ENCODE results near the gene BACE1.
A peak's percentile ranks its signal among the peaks of the same experiment; 100 is the strongest.
"Not testable (repeated sequence)": the region's sequence is repeated elsewhere in the genome, so short reads cannot be mapped to it uniquely, and the experiment has no call there.

The BACE1 gene

GRCh38 chr11:117335399-117335798 lies 19.3 kb upstream of the BACE1 start:
- no peak for TF ChIP-seq CTCF (IDR thresholded peaks at IDR 0.05; ENCODE audit: extremely low read depth, insufficient read depth, missing control alignments)

GRCh38 chr11:117334896-117335295 lies 18.8 kb upstream of the BACE1 start:
- in situ Hi-C loops (cut with MboI; ENCODE audit: low pct_unique_long_range_greater_than_20kb, low sequenced_read_pairs, unreplicated experiment): no loop called here
- DNase-seq (ENCODE audit: low spot score): no peak
- TF ChIP-seq CTCF (IDR thresholded peaks at IDR 0.05; ENCODE audit: extremely low read depth, insufficient read depth, missing control alignments): no peak

More at GRCh38 chr11:117335399-117335798, 19.3 kb upstream of the BACE1 start:
- in situ Hi-C loops (cut with MboI; ENCODE audit: low pct_unique_long_range_greater_than_20kb, low sequenced_read_pairs, unreplicated experiment): no loop called here
- DNase-seq (ENCODE audit: low spot score): no peak

- no peak for TF ChIP-seq CTCF (IDR thresholded peaks at IDR 0.05; ENCODE audit: extremely low read depth, insufficient read depth, missing control alignments)
- no peak for DNase-seq (ENCODE audit: low spot score)
- in situ Hi-C loops (cut with MboI; ENCODE audit: low pct_unique_long_range_greater_than_20kb, low sequenced_read_pairs, unreplicated experiment): no loop called here
These were observed 17.9 kb upstream of the BACE1 start for GRCh38 chr11:117333917-117334316.

- in situ Hi-C loops (cut with MboI; ENCODE audit: low pct_unique_long_range_greater_than_20kb, low sequenced_read_pairs, unreplicated experiment): no loop called here
- DNase-seq (ENCODE audit: low spot score): no peak
These were observed 16.8 kb upstream of the BACE1 start for GRCh38 chr11:117332843-117333242.

GRCh38 chr11:117328375-117329010 lies 12.4 kb upstream of the BACE1 start:
- no peak for TF ChIP-seq CTCF (IDR thresholded peaks at IDR 0.05; ENCODE audit: extremely low read depth, insufficient read depth, missing control alignments)
- in situ Hi-C loops (cut with MboI; ENCODE audit: low pct_unique_long_range_greater_than_20kb, low sequenced_read_pairs, unreplicated experiment): no loop called here
- DNase-seq (ENCODE audit: low spot score): peak; percentile 42

More at GRCh38 chr11:117332843-117333242, 16.8 kb upstream of the BACE1 start:
- no peak for TF ChIP-seq CTCF (IDR thresholded peaks at IDR 0.05; ENCODE audit: extremely low read depth, insufficient read depth, missing control alignments)

- in situ Hi-C loops (cut with MboI; ENCODE audit: low pct_unique_long_range_greater_than_20kb, low sequenced_read_pairs, unreplicated experiment): no loop called here
- TF ChIP-seq CTCF (IDR thresholded peaks at IDR 0.05; ENCODE audit: extremely low read depth, insufficient read depth, missing control alignments): no peak
- peak; percentile 98 for DNase-seq (ENCODE audit: low spot score)
These were observed 11.7 kb upstream of the BACE1 start, which contains the start of gene CEP164 for GRCh38 chr11:117327567-117328374. TSS of gene CEP164 (plus strand) at chr11:117327854. CDS start at chr11:117338587, 10,733 bp downstream.

GRCh38 chr11:117327255-117327566 lies 11.2 kb upstream of the BACE1 start:
- DNase-seq (ENCODE audit: low spot score); in situ Hi-C loops (cut with MboI; ENCODE audit: low pct_unique_long_range_greater_than_20kb, low sequenced_read_pairs, unreplicated experiment): not testable (repeated sequence)

All from GM13977 (cell line).